CD4-positive, alpha-beta T cell (primary cell): ENCODE data around the gene AUP1. TPM values are rescaled to one million over a fixed set of nuclear protein-coding genes. Genes with fewer than 3 reads are reported as not detected.

Experiments used
- ATAC-seq: fragments of 200-7000 bp; cut with Tn5 transposase; one replicate; pipeline ENCODE4 v1.10.0; 2022; ENCODE audit warnings: mild to moderate bottlenecking; ENCODE audit not compliant: poor library complexity
- CTCF ChIA-PET: fragments of 350-600 bp; sonication (Branson Sonifier 250); formaldehyde crosslinking; loops from one replicate; lab custom pipeline; 2021; ENCODE audit warnings: antibody characterized with exemption, inconsistent platforms; lab: Charles Lee
- POLR2A ChIA-PET: fragments of 350-600 bp; sonication (Branson Sonifier 250); formaldehyde crosslinking; loops from one replicate; lab custom pipeline; 2021; ENCODE audit warnings: antibody characterized with exemption, inconsistent platforms; lab: Charles Lee
- DNase-seq, 14 experiments: peaks; one replicate each; pipeline ENCODE4 v3.0.0-alpha.2; 2013 to 2020; ENCODE audit warnings: mixed read lengths in 2 of 14
- H3K27ac ChIP-seq, 2 donors: one replicate each; pipeline versions ENCODE4 v1.5.1 to v1.7.0; 2013; ENCODE audit warnings: low read length in 2 of 2, low read depth in 1 of 2, mild to moderate bottlenecking in 1 of 2
- H3K27me3 ChIP-seq, 2 experiments: 1 replicate in 1 of 2; 2 replicates in 1 of 2; pipeline versions ENCODE4 v1.6.1 to v1.7.0; 2013; ENCODE audit warnings: low read length in 2 of 2, control low read depth in 1 of 2, mild to moderate bottlenecking in 1 of 2, moderate library complexity in 1 of 2; ENCODE audit not compliant: insufficient read depth in 2 of 2, control insufficient read depth in 1 of 2
- H3K36me3 ChIP-seq: one replicate; pipeline ENCODE4 v1.6.1; 2013; ENCODE audit warnings: low read length, control low read depth; ENCODE audit not compliant: insufficient read depth
- H3K4me1 ChIP-seq: one replicate; pipeline ENCODE4 v1.6.1; 2013; ENCODE audit warnings: low read length, control low read depth; ENCODE audit not compliant: insufficient read depth
- H3K4me3 ChIP-seq: one replicate; pipeline ENCODE4 v1.5.1; 2013; ENCODE audit warnings: mild to moderate bottlenecking, low read length, moderate library complexity
- H3K9me3 ChIP-seq, 2 experiments: 1 replicate in 1 of 2; 2 replicates in 1 of 2; pipeline versions ENCODE4 v1.6.1 to v1.7.0; 2013; ENCODE audit warnings: low read length in 2 of 2, mild to moderate bottlenecking in 2 of 2, control low read depth in 1 of 2, moderate library complexity in 1 of 2; ENCODE audit not compliant: control insufficient read depth in 1 of 2, insufficient read depth in 1 of 2
- H3K27ac Mint-ChIP-seq: one replicate; pipeline ENCODE4 v1.8.0; 2020; ENCODE audit warnings: mixed read lengths
- H3K27me3 Mint-ChIP-seq: one replicate; pipeline ENCODE4 v1.8.0; 2021; ENCODE audit warnings: mixed read lengths
- H3K36me3 Mint-ChIP-seq: one replicate; pipeline ENCODE4 v1.8.0; 2021; ENCODE audit warnings: low read depth, mixed read lengths
- H3K4me1 Mint-ChIP-seq: one replicate; pipeline ENCODE4 v1.8.0; 2021; ENCODE audit warnings: low read depth, mixed read lengths
- H3K4me3 Mint-ChIP-seq: one replicate; pipeline ENCODE4 v1.8.0; 2020; ENCODE audit warnings: mild to moderate bottlenecking, mixed read lengths
- H3K9me3 Mint-ChIP-seq: one replicate; pipeline ENCODE4 v1.8.0; 2020; ENCODE audit warnings: mixed read lengths
- CTCF ChIP-seq: fragments of 200-600 bp; IDR thresholded peaks from one replicate; pipeline ENCODE4 v1.8.0; 2022; ENCODE audit warnings: antibody characterized with exemption, mild to moderate bottlenecking
- intact Hi-C, 2 experiments: fragments of 100-400 bp; cut with DNase I in 1 of 2; cut with micrococcal nuclease in 1 of 2; formaldehyde crosslinking; loops; one replicate each; pipeline versions ENCODE4 v1.15.1 to v1.9.0; 2023 to 2025; cut with DNase I, micrococcal nuclease
- total RNA-seq, 174 experiments: library from RNA in 2 of 174; stranded (reverse) in 2 of 174; gene quantifications; one replicate each; pipeline ENCODE4 v1.2.3 and lab custom pipeline; 2021 to 2026

AUP1 gene
- total RNA-seq, 2 experiments from 2014 or later: 162 to 170 TPM

DNA sequence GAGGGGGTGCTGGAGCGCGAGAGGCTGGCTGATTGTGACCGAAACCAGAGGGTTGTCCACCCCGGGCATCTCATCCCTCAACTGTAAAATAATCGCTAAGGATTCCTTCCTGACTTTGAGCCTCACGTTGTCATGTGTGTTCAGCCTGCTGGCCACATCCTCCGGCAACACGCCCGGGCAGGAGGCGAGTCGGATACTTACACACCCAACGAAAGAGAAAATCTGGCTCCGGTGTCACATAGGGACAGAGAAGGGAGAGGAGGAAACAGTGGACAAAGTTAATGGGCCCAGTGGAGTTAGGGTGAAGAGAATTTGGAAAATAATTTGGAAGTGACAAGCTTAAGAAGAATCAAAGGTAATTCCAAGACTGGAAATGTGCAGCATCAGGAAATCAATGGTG is 12.9 kb downstream of the AUP1 start:
- intact Hi-C loops: no loop called here
- Histone ChIP-seq H3K4me3 (peak overlapping the region; percentile 54), H3K9me3 (peaks cover 0 to 36% of the 10 kb centered on the region in 2 experiments)

GRCh38 chr2:74515981-74516633 is 13.4 kb downstream of the AUP1 start:
- TF ChIP-seq CTCF: no peak

More for the DNA sequence above, 12.9 kb downstream of the AUP1 start:
- H3K27me3 ChIP-seq: peaks cover 73 to 84% of the 10 kb centered on the region in 2 experiments
- DNase-seq (no peak), ATAC-seq (no peak)
- peaks cover 40% of the 10 kb centered on the region for H3K4me1 ChIP-seq
- ChIA-PET POLR2A (interaction anchor here (0.8 to 3.8 kb wide), 5 partner anchors 9 to 34 kb away, joined by 3 to 27 read pairs (median 5); partner anchors contain the start of genes AUP1, CCDC142, DQX1 and HTRA2), CTCF (interaction anchor here (1.2 kb wide), 1 partner anchor 14 kb away, joined by 3 read pairs; no protein-coding TSS in a partner anchor)
- no peak overlapping the region for H3K27ac Mint-ChIP-seq
- H3K27me3 Mint-ChIP-seq: peaks cover 89% of the 10 kb centered on the region
- H3K4me1 Mint-ChIP-seq: peaks cover 18% of the 10 kb centered on the region
- no peak overlapping the region for H3K27ac ChIP-seq
- H3K4me3 Mint-ChIP-seq: peak overlapping the region; percentile 85
- no peaks in the 10 kb centered on the region for H3K9me3 Mint-ChIP-seq
- no peak for TF ChIP-seq CTCF
- H3K36me3 ChIP-seq: no peaks in the 10 kb centered on the region
- no peaks in the 10 kb centered on the region for H3K36me3 Mint-ChIP-seq

DNA sequence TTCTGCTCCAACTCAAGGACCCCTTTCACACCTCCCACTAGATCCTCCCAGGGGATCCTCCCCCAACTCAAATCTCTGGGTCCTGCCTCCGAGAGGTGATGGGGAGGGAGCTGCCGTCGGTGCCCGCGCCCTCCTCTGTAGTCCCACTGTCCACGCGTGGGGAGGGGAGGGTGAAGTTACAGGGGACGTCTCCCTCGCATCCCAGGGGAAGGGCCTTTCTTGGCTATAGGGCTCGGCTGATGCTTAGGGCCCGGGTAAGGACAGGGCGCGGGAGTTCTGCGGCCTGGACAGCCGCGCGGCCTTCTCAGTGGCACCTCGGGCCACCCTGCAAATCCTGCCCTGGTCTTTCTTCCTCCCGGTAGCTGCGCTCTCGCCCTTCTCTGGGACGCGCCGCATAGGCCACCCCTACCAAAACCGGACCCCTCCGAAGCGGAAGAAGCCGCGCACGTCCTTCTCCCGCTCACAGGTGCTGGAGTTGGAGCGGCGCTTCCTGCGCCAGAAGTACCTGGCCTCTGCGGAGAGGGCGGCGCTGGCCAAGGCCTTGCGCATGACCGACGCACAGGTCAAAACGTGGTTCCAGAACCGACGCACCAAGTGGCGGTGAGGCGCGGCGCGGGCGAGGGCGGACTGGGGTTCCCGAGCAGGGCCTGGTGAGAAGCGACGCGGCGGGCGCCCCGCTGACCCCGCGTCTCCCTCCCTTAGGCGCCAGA is 14.1 kb downstream of the AUP1 start:
- peaks cover 0 to 36% of the 10 kb centered on the region in 2 experiments for H3K9me3 ChIP-seq
- Mint-ChIP-seq H3K27me3 (peaks cover 91% of the 10 kb centered on the region), H3K4me3 (peak overlapping the region; percentile 74), H3K9me3 (no peaks in the 10 kb centered on the region), H3K27ac (no peak overlapping the region), H3K36me3 (no peaks in the 10 kb centered on the region), H3K4me1 (peaks cover 18% of the 10 kb centered on the region)
- H3K4me3 ChIP-seq: peak overlapping the region; percentile 54
- H3K36me3 ChIP-seq: no peaks in the 10 kb centered on the region
- ATAC-seq (peak; percentile 10), DNase-seq (peak in 3 of 14 experiments; percentile 11 to 43 (median 34))
- no peak overlapping the region for H3K27ac ChIP-seq
- H3K4me1 ChIP-seq: peaks cover 40% of the 10 kb centered on the region
- peaks cover 77 to 81% of the 10 kb centered on the region in 2 experiments for H3K27me3 ChIP-seq
- no peak for TF ChIP-seq CTCF
- CTCF ChIA-PET: no interaction called here
- POLR2A ChIA-PET: interaction anchor here (1.1 to 3.8 kb wide), 5 partner anchors 8 to 15 kb away, joined by 4 to 27 read pairs (median 6); partner anchors contain the start of genes AUP1, DQX1, HTRA2 and PCGF1
- intact Hi-C loops: loop anchor here in 1 of 2 experiments (2.0 kb wide), 1 partner anchor 13 kb away; the partner anchor contains the start of genes AUP1 and HTRA2

More at GRCh38 chr2:74515981-74516633, 13.4 kb downstream of the AUP1 start:
- H3K27ac ChIP-seq: no peak overlapping the region
- peaks cover 0 to 36% of the 10 kb centered on the region in 2 experiments for H3K9me3 ChIP-seq
- no peaks in the 10 kb centered on the region for H3K9me3 Mint-ChIP-seq
- ATAC-seq (peak; percentile 80), DNase-seq (peak; percentile 54 to 85 (median 68))
- H3K36me3 Mint-ChIP-seq: no peaks in the 10 kb centered on the region
- peaks cover 40% of the 10 kb centered on the region for H3K4me1 ChIP-seq
- intact Hi-C loops: loop anchor here in 1 of 2 experiments (2.0 kb wide), 1 partner anchor 13 kb away; the partner anchor contains the start of genes AUP1 and HTRA2
- H3K27ac Mint-ChIP-seq: no peak overlapping the region
- no peaks in the 10 kb centered on the region for H3K36me3 ChIP-seq
- H3K4me1 Mint-ChIP-seq: peaks cover 18% of the 10 kb centered on the region
- H3K4me3 Mint-ChIP-seq: peak overlapping the region; percentile 85
- POLR2A ChIA-PET: interaction anchor here (0.8 to 3.8 kb wide), 5 partner anchors 9 to 33 kb away, joined by 3 to 27 read pairs (median 5); partner anchors contain the start of genes AUP1, CCDC142, DQX1 and HTRA2
- H3K27me3 ChIP-seq: peaks cover 78 to 84% of the 10 kb centered on the region in 2 experiments
- CTCF ChIA-PET: interaction anchor here (1.2 kb wide), 1 partner anchor 15 kb away, joined by 3 read pairs; no protein-coding TSS in a partner anchor
- H3K27me3 Mint-ChIP-seq: peaks cover 92% of the 10 kb centered on the region
- peak overlapping the region; percentile 54 for H3K4me3 ChIP-seq
